GM19043 (cell line): Measurements from ENCODE around the gene PCIF1.
"Not testable (repeated sequence)": the region's sequence is repeated elsewhere in the genome, so short reads cannot be mapped to it uniquely, and the experiment has no call there.

Experiments used
- ATAC-seq: cut with Tn5 transposase; IDR thresholded peaks from one replicate; pipeline ENCODE4 v1.9.1; 2021; ENCODE audit warnings: low read depth; ENCODE audit not compliant: unreplicated experiment

PCIF1 gene

DNA sequence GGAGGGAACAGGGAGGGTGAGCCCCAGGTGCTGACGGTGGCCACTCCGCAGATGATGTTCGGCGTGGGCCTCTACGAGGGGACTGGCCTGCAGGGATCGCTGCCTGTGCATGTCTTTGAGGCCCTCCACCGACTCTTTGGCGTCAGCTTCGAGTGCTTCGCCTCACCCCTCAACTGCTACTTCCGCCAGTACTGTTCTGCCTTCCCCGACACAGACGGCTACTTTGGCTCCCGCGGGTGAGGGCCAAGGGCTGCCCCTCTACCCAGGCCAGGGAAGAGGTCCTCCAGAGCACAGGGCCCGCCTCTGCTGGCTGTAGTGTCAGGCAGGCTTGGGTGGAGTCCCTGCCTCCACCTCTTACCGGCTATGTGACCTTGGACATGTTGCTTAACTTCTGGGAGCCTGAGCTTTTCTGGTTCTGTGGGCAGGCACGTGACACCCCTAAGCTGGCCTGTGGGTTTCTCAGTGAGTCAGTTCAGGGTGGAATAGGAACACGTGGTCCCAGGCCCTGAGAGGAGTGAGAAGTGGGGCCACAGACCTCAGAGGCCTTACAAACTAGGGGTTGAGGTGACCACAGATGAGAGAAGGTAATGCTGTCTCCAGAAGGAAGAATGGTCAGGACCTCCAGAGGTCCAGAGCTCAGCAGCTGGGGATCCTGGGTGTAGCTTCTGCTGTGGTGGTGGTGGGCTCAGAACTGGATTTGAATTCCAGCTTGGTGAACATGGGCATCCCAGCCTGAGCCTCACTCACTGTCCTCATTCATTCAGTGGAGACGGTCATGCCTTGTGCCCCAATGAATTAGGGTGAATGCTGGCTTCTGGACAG, 11.9 kb downstream of the PCIF1 start:
- no peak for ATAC-seq

DNA sequence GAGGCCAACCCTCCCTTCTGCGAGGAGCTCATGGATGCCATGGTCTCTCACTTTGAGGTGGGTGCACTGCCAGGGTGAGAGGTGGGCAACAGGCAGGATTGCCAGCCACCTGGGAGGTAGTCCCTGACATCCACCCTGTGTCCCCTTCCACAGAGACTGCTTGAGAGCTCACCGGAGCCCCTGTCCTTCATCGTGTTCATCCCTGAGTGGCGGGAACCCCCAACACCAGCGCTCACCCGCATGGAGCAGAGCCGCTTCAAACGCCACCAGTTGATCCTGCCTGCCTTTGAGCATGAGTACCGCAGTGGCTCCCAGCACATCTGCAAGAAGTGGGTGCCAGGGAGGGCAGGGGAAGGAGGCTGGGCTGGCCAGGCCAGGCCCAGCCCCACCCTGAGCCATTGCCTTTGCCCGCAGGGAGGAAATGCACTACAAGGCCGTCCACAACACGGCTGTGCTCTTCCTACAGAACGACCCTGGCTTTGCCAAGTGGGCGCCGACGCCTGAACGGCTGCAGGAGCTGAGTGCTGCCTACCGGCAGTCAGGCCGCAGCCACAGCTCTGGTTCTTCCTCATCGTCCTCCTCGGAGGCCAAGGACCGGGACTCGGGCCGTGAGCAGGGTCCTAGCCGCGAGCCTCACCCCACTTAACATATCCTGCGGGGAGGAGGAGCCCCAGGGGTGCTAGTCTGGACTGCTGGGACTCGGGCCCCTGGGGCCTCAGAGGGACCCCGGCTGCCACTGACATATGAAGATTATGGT, 12.8 kb downstream of the PCIF1 start:
- ATAC-seq = no peak

DNA sequence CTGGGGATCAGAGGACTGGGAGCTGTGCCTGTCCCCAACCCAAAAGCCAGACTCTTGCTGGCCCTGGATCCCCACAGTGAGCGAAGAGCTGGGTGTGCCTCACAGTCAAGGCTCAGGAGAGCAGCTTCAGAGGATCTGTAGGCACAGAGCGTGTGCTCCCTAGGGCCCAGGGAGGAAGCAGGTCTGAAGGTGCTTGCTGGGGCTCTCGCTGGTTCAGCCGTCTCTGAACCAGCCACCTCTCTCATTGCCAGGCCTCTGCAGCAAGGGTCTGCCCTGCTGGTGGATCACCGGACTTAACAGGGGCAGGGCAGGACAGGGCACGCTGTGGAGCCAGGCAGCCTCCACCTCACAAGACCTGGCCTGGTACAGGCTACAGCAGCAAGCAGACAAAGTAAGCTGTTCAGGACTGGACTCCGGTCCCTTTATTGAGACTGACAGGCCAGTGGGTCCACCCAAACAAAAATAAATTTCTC, 13.8 kb downstream of the PCIF1 start:
- no peak for ATAC-seq

DNA sequence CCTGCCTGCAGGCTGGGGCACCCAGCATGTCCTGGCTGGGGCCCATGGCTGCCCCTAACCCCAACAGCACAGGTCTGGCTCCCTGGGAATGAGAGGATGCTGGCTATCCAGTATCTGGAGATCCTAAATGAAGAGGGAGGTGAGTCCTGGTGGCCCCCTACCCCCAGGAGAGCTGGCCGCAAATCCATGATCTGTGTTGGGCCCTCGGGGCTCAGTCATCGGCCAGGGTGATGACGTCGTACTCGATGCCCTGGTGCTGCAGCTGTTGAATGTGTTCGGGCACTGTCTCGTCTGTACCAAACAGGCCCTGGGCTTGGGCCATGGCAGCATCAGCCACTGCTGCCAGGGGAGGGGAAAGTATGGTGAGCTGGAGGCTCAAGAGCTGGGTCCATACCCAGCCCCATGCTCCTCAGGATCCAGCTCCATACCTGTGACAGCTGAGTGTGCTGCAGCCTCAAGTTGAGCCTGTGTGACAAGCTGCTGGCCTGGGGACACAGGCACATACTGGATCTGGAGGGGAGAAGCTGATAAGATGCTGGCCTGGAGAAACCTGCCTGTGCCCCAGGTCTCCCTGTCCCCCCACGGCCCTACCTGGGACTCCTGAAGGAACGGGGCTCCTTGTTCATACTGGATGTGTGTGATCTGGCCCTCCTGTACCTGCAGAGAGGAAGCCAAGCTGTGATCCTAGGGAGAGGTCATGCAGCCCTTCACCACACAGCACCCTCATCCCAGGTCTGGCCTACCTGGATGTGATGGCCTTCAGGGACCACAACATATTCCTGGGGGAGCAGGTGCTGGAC, 14.5 kb downstream of the PCIF1 start:
- ATAC-seq = no peak

DNA sequence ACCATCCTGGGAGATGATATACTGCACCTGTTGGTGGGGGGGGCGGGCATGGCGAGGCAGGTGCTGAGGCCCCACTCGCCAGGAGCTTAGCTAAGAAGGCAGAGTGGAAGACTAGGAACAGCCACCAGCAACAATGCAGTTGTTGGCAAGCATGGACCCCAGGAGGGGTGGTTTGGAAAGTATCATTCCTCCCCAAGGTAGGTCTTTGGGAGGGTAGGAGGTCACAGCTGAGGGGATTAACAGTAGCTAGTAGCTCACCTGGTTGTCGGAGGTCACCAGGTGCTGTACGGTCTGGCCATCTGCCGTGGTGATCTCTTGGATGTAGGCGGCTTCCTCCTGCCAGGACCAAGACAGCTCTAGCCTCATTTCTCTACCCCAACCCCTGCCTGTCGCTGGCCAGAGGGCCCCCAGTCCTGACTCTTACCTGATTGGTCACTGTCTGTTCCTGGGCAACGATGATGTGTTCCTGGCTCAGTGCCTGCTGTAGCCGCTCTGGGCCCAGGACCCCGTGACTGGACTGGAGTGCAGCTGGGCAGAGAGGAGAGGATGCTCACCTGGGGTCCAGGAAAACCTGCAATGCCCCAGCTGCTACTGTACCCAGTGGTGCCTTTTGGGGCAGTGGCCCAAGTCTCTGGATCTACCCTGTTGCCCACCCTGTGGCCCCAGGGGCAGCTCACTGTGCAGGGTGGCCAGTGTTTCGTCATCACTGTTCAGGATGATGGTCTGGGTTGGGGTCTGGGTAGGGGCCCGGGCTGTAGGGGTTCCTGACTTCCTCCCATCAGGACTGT, 15.3 kb downstream of the PCIF1 start:
- no peak for ATAC-seq

DNA sequence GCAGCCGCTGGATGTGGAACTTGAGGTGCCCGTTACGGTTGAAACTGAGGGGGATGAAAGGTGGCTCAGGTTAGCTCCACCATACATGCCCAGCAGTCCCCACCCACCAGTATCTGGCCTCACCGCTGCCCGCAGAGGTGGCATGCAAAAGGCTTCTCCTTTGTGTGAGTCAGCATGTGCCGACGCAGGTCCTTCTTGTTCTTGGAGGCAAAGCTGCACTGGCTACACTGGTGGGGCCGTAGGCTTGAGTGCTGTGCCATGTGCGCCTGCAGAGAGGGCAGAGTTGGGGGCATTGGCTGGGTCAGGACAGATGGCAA, 15.8 kb downstream of the PCIF1 start:
- ATAC-seq = no peak

DNA sequence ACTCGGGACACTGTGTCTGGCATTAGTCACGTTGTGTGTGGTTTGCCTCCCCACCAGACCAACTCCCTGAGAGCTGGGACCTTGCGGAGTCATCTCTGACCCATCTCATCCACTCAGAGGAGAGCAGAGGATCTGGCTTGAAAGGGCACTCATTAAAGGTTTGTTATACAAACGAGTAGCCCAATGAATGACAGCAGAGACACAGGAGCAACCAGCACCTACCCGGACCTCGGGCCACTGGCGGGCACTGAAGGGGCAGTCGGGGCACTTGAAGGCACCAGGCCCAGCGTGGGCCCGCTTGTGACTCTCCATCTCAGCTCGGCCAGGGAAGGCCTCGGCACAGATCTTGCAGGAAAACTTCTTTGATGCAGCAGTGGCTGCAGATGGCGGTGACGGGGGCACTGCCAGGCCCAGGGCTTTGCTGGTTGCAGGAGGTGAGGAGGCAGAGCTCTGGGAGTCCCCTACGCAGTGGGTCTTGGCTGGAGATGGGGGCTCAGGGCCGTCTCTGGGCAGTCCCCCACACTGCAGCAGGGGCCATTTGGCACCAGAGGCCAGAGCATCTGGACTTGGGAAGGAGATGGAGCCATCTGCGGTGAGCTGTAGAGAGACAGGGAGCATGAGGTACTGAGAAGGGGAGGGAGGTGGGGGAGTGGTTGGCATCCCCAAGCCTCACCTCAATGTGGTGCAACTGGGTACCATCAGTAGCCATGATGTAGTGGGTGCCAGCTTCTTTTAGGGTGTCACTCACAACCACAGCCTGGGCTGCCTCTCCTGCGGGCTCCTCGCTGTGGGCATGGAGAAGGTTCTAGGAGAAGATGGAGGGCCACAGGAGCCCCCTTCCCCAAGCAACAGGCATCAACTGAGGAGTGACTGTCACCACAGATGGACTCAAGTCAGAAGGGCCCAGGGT, 17.7 kb downstream of the PCIF1 start:
- ATAC-seq = no peak

DNA sequence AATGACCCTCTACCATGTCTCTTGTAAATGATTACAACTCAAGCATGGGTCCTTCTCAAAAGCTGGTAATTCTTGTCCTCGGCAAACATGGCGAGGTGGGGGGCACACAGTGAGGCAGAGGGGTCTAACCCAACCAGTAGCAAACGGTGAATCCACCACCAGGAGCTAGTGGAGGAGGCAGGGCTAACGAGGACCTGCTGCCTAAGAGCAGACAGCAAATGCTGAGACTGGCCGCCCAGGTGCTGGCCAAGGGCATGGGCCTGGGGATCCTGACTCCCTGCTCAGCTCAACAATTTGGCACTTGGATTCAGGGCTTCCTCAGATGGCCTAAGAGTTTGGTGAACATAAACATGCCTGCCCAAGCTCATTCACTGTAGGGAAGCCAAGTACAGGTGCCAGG, 18.4 kb downstream of the PCIF1 start:
- no peak for ATAC-seq

DNA sequence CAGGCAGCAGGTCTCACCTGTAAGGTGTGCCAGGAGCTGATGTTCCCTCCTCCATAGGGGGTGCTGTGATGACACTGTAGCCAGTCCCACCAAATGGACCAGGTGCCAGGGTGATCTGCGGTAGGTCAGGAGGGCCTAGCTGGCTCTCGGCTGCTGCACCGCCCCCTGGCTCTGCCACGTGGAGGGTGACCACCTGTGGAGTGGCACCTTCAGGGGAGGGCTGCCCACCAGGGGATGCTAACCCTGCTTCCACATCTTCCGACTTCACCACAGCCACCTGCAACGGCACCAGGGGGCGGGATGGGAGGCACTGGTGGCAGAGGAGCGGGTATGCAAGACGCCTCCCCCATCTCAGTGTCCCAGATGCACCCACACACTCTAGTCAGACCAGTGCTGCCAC, 19.2 kb downstream of the PCIF1 start:
- ATAC-seq = no peak

DNA sequence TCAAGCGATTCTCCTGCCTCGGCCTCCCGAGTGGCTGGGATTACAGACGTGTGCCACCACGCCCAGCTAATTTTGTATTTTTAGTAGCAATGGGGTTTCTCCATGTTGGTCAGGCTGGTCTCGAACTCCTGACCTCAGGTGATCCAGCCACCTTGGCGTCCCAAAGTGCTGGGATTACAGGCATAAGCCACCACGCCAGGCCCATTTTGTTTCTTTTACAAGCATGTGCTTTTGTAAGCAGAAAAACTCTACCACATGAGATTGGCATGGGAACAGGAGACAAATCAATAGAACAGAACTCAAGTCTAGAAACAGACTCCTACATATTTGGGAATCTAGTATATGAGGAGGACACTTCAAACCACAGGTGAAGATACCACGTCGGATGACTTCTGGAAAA, 21.8 kb downstream of the PCIF1 start:
- not testable (repeated sequence) for ATAC-seq

DNA sequence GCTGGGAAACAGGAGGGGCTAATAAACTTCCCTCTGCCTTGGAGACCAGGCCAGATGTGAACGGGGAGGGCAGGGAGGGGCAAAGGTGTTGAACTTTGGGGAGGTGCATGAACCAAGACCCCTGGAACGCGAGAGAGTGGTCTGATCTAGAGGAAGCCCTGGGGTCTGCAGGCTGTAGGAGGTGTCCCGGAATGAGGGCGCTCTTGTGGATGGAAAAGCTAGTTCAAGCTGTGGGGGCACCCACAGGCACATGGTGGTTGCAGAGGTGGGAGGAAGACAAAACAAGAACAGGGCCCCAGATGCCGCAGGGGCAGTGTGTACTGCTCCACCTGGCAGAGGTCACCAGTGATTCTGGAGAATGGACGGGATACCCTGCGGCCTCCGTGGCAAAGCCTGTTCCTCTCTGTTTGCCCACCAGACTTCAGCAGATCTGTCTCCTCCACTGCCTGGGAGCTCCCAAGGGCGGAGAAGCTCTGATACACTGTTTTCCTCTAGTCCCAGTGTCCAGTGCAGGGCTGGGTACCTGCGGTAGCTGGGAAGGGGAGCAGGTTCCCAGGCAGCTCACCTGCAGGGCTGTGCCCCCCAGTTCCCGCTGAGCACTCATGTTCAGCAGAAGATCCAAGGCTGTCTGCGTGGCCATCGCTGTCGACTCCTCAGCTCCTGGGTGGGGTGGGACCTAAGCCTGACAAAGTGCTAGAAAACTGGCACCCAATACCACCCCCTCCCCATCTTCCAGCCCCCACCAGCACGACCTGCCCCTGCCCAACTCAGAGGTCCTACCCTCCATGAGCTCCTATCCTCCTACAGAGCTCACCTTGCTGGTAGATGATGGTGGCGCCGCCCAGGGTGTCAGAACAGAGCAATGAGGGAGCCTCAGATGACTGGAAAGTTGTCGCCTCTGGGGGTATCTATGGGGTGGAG, 22.8 kb downstream of the PCIF1 start:
- no peak for ATAC-seq

DNA sequence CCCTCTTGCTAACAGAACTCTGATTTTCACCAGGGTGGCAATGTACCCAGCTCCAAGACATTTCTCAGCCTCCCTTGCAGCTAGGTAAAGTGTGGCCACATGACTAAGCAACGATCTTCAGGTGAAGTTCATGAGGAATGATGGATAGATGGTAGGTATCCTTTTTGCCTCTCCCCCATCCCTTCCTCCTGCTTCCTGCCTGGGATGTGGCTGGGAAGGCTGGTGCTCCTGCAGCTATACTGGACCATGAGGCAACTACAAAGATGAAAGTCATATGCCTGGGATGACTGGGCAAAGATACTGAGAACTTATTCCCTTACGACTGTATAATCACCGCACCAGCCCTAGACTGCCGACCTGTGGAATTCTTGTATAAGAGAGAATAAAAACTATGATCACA, 24.1 kb downstream of the PCIF1 start:
- ATAC-seq = no peak

DNA sequence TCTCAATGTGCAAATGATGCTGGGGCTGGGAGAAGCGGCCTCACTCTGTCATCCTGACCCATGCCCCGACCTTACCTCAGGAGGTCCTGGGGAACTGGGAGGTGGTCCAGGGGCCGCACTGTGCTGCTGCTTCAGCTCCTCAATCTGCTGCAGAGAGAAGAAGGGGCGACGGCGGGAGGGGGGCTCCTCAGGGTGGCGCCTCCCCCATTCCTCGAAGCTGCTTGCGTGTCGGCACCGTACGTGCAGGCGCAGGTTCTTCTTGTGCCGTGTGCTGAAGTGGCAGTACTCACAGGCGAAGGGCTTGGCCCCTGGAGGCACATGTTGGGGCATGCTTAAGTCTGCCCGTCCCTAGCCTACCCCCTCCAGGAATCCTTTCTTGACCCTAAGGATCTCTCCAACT, 24.6 kb downstream of the PCIF1 start:
- ATAC-seq = no peak

DNA sequence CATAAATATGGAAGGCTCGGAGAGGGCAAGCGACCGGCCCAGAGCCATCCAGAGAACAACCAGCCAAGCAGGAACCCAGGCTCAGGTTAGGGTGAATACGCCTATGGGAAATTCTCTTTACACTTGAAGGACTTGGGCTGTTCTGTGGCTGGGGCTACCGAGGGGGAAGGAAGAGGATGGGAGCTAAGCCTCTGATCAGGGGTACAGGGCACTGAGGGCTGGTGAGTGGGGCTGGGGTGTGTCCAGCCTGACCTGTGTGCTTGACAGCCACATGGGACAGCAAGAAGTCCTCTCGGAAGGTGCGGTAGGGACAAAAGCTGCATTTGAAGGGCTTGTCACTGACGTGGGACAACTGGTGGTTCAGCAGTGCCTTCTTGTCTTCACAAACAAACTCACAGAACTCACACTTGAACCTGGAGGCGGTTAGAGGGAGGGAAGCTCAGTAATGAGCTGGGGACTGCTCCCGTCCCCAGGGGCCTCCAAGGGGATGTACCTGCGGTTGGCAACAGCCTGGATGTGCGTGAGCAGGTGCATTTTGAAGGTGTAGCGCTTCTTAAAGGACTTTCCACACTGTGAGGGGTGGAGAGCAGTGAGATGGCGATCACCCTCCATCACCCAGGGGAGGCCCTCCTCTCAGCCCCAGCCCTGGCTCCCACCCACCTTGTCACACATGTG, 25.6 kb downstream of the PCIF1 start:
- no peak for ATAC-seq

DNA sequence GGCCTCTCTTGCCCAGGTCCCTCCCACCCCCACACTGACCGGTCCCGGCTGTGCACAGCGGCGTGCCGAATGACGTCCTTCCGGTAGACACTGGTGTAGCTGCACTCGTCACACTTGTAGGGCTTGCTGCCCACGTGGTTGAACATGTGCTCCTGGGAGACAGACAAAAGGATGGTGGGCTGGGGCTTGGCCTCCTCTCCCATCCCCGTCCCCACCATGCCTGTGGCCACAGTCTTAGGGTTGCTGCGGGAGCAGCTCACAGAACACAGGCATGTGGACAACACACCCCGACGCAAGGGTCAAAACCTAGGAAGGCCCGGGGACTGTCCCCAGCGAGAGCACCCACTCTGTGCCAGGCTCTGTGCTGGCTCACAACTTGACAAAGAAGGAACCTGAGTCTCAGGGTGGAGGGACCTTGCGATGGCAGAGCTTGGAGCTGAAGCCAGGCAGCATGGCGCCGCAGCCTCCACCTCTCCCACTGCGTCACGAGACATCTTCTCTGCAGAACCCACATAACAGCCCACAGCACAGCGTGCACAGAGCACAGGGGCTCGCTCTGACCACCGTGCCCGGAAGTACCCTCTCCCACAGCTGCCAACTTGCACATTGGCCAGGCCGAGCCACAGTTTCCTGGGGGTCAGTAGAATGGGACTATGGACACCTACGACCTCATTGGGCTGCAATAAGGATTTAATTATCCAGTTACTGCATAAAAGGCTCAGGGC, 27.7 kb downstream of the PCIF1 start:
- ATAC-seq = no peak

DNA sequence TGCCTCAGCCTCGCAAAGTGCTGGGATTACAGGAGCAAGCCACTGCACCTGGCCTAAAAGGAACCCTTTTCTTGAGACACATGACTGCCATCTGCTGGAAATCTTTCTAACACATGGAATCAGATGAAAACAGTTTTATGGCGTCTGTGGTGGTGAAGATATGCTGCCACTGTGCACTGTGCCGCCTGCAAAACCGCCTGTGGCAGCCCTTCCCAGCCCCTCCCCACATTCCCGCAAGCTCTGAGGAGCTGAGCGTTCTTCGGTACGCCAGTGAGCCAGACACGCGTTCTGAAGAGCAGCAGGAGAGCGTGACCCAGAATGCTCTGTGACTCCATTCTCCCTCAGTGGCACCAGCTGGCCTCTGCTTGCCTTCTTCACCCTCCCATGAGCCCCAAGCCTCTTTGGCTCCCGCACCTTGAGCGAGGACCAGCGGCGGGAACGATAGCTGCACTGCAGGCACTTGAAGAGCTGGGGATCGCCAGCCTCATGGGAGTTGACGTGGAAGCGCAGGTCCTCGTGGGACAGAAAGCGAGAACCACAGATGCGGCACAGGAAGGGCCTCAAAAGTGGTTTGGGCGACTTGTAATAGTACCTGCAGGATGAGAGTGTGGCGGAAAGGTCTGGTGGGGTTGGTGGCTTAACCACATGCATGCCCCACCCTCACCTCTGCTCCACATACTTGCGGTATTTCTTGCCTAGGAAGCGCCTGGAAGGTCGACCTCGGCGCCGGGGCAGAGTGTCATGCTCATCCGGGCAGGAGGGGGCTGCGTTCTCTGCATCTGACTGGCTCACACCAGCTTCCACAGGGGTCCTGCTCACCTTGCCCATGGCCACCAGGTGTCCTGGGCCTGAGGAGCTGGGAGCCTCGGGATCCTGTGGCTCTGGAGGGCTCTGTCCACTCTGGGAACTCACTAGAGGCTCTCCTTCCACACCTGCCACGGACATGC, 28.8 kb downstream of the PCIF1 start:
- ATAC-seq = no peak
